ENCODE data around the gene SRSF2.
"Not testable (repeated sequence)": the region's sequence is repeated elsewhere in the genome, so short reads cannot be mapped to it uniquely, and the experiment has no call there.

Gene SRSF2

DNA sequence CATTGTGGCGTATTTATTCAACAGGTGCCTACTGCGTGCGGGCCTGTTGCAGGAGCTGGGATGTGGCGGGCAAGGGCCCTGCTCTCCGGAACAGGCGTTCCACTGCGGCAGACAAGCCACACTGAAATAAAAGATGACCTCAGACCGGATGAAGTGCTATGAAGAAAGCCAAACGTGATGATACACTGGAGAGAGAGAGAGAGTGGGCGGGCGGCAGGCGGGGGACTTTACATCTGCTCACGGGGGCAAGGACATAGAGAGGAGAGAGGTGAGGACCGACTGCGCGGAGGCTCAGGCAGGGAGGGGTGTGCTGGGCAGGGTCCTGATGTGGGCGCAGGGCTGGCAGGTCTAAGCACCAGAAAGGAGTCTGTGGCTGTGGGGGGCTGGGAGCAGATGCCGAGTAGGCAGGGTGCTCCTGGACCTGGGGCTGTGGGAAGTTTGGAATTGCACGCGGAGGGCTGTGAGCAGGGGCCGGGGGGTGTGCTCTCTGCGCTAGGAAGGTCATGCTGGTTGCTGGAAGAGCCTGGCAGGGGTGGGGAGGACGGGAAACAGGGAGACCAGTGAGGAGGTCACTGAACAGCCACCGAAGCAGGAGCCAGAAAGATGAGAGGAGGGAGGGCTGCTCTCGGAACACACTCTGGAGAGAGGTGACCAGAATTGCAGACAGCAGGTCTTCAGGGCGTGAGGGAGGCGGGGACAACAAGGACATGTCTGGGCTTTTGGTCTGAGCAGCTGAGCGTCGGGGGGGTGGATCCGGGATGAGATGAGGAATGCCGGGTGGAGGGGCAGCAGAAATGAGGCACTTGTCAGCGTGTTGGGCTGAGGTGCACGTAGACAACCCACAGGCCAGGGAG, 36.3 kb downstream of the SRSF2 start:
- DNase-seq (ENCODE audit: low spot score) = peak; percentile 86

- DNase-seq (ENCODE audit: low spot score) = peak; percentile 32
Measured at GRCh38 chr17:76700270-76700616, 36.9 kb downstream of the SRSF2 start.

- not testable (repeated sequence) for DNase-seq (ENCODE audit: low spot score)
Measured at GRCh38 chr17:76698466-76698977, 38.6 kb downstream of the SRSF2 start.

DNA sequence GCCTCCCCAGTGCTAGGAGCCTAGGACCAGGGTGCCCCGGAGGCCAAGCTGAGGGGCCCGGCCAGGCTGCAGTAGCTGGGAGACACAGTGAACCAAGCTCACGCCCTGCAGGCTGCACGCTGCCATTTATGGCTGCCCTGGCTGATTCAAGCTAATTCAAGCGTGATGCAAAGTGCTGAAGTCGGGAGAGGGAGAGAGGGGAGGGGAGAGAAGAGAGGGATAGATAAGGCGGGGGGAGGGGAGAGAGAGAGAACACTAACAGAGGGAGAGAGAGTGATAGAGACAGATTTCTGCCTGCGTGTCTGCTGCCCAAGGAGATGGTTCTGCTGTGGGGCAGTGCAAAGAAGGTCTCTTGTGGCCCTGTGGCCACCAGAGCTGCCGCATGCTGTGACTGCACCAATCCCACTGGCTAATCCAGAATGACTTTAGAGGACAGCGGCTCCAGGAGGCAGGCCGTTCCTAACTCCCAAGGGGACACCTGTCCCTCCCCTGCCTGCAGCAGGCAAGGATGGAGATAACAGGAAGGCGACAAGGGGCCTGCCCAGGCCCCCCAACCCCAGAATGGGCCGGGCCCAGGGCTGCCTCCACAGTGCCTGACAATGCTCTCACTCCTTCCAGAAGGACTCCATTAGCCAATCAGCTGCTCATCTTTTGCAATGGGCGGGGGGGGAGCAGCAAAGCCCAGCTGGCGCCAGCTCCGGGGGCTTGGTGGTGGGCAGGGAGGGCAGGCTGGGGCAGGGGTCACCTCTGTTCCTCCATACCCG, 39.2 kb downstream of the SRSF2 start:
- DNase-seq (ENCODE audit: low spot score) = no peak

DNA sequence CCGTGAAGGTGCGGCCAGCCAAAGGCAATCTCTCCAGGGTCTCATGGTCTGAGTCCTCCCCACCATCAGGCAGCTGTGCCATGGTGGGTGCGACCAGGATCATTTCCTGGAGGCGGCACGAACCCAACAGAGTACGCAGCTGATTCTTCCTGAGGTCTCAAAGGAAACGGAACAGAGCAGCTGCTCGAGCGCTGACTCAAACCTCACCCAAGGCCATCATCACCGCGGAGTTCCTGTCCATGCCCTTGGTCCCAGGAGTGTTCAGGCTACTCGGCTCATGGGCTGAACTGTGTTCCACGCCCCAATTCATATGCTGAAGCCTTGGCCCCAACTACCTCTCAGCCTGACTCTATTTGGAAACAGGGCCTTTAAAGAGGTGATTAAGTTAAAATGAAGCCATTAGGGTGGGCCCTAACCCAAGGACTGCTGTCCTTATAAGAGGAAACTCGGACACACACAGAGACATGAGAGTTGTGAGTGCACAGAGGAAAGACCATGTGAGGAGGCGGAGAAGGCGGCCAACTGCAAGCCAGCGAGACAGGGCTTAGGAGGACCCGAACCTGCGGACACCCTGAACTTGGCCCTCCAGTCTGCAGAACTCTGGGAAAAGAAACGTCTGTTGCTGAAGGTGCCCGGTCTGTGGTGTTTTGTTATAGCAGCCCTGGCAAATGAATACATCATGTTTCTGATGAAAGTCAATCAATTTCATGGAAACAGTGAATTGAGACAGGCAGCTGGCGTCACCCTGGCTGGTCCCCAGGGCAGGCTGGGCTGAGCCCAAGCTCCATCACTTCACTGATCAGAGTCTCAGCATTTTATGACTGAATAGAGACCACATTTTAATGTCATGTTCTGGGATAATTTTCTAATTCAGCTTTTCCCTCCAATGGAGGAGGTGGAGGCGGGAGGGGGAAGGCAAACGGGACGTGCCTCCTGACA, 40.1 kb downstream of the SRSF2 start:
- DNase-seq (ENCODE audit: low spot score) = peak; percentile 87

DNA sequence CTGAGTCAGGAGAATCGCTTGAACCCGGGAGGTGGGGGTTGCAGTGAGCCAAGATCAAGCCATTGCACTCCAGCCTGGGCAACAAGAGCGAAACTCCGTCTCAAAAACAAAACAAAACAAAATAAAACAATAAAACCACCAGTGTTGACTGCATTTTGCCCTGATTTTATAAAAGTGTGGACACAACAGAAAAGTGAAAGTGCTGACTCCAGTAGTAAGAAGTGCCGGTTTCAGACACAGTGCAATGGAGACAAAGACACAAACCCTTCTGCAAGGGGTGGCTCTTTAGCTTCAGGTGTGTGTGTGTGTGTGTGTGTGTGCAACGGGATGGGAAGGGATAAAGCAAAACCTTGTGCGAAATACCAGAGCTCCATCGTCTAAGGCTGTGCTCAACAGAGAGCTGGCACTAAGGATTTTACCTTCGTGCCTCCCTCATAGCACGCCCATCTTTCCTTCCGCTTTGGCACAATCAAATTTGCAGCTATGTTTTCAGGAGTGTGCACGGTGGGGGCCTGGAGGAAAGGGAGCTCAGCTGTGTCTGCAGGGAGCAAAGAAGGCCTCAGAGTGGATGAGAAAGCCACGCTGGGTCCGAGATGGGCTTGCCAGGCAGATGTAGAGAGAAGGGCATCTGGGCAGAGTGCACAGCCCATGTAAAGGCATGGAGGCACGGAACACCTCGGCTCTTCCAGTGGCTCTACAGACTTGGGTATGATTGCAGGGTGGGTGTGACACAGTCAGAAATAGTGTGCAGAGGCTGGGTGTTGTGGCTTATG, 41.9 kb downstream of the SRSF2 start:
- DNase-seq (ENCODE audit: low spot score) = no peak

- DNase-seq (ENCODE audit: low spot score) = no peak
Measured at GRCh38 chr17:76691379-76692191, 45.5 kb downstream of the SRSF2 start.

DNA sequence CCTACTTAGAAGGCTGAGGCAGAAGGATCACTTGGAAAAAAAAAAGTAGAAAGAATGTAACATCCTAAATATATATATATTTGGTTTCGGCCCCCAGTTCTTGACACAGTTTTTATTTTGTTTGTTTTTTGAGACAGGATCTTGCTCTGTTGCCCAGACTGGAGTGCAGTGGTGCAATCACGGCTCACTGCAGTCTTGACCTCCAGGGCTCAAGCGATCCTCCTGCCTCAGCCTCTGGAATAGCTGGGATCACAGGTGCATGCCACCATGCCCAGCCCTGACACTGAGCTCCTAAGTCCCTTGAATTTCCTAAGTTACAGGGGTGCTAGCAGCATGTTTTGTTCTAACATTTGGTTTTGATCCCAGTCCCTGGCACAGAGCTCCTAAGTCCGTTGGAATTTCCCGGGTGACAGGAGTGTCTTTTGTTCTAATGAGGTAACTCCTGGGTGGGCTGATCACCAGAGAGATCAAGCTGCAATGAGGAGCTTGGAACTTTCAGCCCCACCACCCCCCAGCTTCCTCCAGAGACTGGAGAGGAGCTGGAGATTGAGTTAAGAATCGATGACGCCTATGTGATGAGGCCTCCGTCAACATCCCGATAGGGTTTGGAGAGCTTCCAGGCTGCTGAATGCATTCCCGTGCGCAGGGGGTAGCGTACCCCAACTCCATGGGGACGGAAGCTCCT, 46.4 kb downstream of the SRSF2 start:
- DNase-seq (ENCODE audit: low spot score) = no peak

GRCh38 chr17:76689859-76690258, 47.3 kb downstream of the SRSF2 start:
- no peak for DNase-seq (ENCODE audit: low spot score)

DNA sequence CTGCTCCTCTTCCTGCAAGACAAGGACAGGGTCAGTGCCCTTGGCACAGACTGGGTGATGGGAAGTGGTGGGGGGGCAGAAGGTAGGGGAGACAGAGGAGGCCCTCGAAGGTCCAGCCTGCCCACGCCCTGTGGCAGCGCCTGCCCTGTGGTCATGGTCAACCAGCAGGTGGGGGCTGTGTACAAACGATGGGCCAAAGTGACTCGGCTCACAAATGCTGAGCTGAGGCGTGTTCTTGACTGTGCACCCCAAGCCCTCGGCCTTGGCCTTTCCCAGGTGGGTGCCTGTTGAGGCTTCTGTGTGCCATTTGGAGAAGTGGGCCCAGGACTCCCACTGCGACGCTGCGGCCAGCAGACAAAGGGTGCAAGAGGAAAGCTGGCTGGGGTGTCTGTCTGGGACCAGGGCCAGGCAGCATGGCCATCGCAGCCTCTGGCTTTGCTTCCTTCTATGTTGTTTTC, 48.9 kb downstream of the SRSF2 start:
- no peak for DNase-seq (ENCODE audit: low spot score)

- DNase-seq (ENCODE audit: low spot score) = no peak
Measured at GRCh38 chr17:76687298-76688164, 49.6 kb downstream of the SRSF2 start.

- no peak for DNase-seq (ENCODE audit: low spot score)
Measured at GRCh38 chr17:76686538-76687297, 50.4 kb downstream of the SRSF2 start.

DNA sequence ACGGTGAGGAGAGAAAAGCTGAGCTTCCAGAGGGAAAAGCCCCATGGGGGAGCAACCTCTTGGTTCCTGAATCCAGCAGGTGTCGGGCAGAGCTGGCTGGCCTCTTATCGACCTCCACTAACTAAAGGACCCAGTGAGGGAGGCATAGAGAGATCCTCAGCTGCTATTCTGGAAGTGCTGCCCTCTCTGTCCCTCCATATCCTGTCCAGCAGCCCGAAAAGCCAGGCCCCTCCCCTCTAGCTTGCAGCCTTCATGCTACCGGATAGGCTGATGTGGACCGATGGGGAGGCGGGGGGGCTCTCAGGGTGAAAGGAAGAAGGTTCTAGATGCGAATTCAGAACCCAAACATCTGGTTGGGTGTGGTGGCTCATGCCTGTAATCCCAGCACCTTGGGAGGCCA, 51.3 kb downstream of the SRSF2 start:
- DNase-seq (ENCODE audit: low spot score) = no peak

DNA sequence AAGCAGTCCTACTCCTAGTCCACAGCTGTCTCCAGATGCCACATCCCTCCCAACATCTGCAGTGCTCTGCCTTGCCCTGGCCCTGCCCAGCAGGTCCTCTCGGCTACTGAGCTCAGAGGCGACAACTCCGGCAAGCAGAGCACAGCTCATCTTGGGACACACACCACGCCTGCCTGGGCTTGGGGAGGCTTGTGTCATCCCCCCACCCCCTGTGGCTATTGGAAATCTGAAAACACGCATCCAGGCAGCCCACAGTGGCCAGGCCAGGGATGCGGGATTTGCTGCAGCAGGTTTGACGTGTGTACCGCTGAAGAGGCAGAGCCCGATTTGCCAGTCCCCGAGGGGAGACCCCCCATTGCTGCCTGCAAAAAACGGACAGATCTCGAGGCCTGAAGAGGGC, 51.8 kb downstream of the SRSF2 start:
- no peak for DNase-seq (ENCODE audit: low spot score)

- DNase-seq (ENCODE audit: low spot score) = no peak
Measured at GRCh38 chr17:76684756-76685155, 52.4 kb downstream of the SRSF2 start.

Data from kidney capillary endothelial cell (primary cell).